Astrocyte (in vitro differentiated cells and primary cell): ENCODE measurements around the gene NUFIP2.

Experiments used
- EZH2 ChIP-seq: IDR thresholded peaks from 2 replicates; pipeline ENCODE4 v1.6.1; 2012; ENCODE audit warnings: mild to moderate bottlenecking, low read length, inconsistent platforms; ENCODE audit not compliant: insufficient read depth
- TF ChIP-seq, protein P1 (sequence below): IDR thresholded peaks from 2 replicates; pipeline ENCODE4 v1.5.1; 2011; ENCODE audit warnings: low read depth, mild to moderate bottlenecking, inconsistent platforms, low read length, moderate library complexity; ENCODE audit not compliant: insufficient read depth

DNA sequence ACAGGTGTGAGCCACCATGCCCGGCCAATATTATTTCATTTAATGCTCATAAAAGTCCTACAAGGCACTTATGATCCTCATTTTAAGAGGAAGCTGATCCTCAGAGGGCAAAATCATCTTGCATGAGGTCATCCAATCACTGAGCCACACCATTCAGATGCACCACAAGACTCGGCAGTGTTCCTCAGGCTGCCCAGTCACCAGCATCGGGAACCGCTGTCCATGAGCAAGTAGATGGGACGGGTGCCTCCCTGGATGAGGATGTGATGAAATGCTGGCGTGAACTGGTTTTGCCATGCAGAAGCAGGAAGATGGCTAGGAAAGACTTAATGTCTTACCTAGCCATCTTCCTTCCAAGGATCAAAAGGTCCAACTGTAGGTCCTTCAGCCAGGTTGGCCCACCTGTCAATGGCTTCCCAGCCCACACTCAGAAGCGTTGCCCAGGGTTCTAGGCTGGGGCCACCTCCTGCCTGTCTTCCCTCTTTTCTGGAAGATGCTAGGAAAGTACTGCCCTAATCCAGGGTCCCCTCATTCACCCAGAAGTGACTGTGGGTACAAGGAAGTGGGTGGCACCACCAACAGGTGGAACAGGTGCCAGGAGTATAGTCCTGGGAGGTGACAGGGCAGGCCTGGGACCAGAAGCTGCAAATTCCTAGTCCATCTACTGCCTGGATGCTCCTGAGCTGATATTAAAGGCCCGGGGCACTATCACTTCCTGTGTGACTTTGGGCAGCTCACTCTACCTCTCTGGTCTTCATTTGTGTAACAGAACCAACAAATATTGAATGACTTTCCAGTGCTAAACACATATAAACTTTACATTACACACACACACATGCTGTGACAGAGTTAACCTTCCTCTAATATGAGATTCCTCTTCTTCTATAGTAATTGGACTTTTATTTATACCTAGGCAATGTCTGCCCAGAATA, 79.5 kb downstream of the NUFIP2 start:
- TF ChIP-seq, protein P1, sequence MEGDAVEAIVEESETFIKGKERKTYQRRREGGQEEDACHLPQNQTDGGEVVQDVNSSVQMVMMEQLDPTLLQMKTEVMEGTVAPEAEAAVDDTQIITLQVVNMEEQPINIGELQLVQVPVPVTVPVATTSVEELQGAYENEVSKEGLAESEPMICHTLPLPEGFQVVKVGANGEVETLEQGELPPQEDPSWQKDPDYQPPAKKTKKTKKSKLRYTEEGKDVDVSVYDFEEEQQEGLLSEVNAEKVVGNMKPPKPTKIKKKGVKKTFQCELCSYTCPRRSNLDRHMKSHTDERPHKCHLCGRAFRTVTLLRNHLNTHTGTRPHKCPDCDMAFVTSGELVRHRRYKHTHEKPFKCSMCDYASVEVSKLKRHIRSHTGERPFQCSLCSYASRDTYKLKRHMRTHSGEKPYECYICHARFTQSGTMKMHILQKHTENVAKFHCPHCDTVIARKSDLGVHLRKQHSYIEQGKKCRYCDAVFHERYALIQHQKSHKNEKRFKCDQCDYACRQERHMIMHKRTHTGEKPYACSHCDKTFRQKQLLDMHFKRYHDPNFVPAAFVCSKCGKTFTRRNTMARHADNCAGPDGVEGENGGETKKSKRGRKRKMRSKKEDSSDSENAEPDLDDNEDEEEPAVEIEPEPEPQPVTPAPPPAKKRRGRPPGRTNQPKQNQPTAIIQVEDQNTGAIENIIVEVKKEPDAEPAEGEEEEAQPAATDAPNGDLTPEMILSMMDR = no peak
- no peak for TF ChIP-seq EZH2
